ENCODE data around the gene DAPK2.

The DAPK2 gene

GRCh38 chr15:63860555-63860954 is 185.7 kb downstream of the DAPK2 start:
- no peak overlapping the region for H3K4me3 ChIP-seq (ENCODE audit: low read depth, low read length)
- TF ChIP-seq CTCF (IDR thresholded peaks at IDR 0.05; ENCODE audit: borderline replicate concordance, insufficient read depth, low read depth, low read length): no peak

GRCh38 chr15:63860155-63860554 is 186.1 kb downstream of the DAPK2 start:
- no peak for TF ChIP-seq CTCF (IDR thresholded peaks at IDR 0.05; ENCODE audit: borderline replicate concordance, insufficient read depth, low read depth, low read length)
- no peak overlapping the region for H3K4me3 ChIP-seq (ENCODE audit: low read depth, low read length)

GRCh38 chr15:63858881-63859280 is 187.4 kb downstream of the DAPK2 start:
- no peak overlapping the region for H3K4me3 ChIP-seq (ENCODE audit: low read depth, low read length)
- TF ChIP-seq CTCF (IDR thresholded peaks at IDR 0.05; ENCODE audit: borderline replicate concordance, insufficient read depth, low read depth, low read length): no peak

DNA sequence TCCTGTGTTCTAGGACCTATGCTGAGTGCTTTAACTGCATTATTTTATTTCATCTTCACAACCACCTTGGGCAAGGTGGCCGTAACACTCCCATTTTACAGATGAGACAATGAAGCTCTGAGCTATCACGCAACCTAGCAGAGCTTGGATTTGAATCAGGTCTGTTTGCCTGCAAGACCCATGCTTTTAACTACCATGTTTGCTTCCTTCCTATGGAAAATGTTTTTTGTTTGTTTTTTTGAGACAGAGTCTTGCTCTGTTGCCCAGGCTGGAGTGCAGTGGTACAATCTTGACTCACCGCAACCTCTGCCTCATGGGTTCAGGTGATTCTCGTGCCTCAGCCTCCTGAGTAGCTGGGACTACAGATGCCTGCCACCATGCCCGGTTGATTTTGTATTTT is 187.8 kb downstream of the DAPK2 start:
- TF ChIP-seq CTCF (IDR thresholded peaks at IDR 0.05; ENCODE audit: borderline replicate concordance, insufficient read depth, low read depth, low read length): no peak
- no peak overlapping the region for H3K4me3 ChIP-seq (ENCODE audit: low read depth, low read length)

DNA sequence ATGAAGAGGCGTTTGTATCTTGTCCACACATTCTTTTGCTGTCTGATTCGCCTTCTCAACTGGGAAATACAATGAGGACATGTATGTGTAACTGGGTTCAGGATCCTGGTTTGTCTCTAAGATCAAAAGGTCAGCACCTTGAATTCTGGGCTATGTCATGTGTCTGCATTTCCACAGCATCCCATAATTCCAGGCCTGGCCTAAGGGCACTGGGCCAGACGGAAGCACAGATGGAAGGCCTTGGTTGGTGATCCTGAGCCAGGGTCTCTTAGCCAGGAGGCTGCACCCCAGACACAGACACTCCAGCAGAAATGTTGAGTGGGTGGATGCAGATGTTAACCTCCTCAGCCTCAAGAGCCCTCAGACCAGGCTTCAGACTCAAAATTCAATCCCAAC is 188.8 kb downstream of the DAPK2 start:
- no peak for TF ChIP-seq CTCF (IDR thresholded peaks at IDR 0.05; ENCODE audit: borderline replicate concordance, insufficient read depth, low read depth, low read length)
- no peak overlapping the region for H3K4me3 ChIP-seq (ENCODE audit: low read depth, low read length)
